Tibial nerve (tissue), 4 donors: ENCODE results near the gene NIPSNAP3A. TPM values are rescaled to one million over a fixed set of nuclear protein-coding genes. Genes with fewer than 3 reads are reported as not detected.
A peak's percentile ranks its signal among the peaks of the same experiment; 100 is the strongest.

Source experiments
- DNase-seq, 2 donors: peaks; one replicate each; pipeline ENCODE4 v3.0.0-alpha.2; 2019; ENCODE audit warnings: low spot score in 2 of 2
- H3K27ac ChIP-seq, 4 donors: fragments of 200-600 bp; sonication (generic) in 3 of 4; one replicate each; pipeline ENCODE4 v1.5.1; 2017 to 2019; ENCODE audit warnings: mild to moderate bottlenecking in 1 of 4
- H3K27me3 ChIP-seq, 2 donors: fragments of 200-600 bp; sonication (generic) in 1 of 2; one replicate each; pipeline versions ENCODE4 v1.5.1 to v1.6.0; 2017 to 2019
- H3K36me3 ChIP-seq, 3 donors: fragments of 200-600 bp; sonication (generic); one replicate each; pipeline ENCODE4 v1.5.1; 2018 to 2019
- H3K4me1 ChIP-seq, 4 donors: fragments of 200-600 bp; sonication (generic) in 3 of 4; one replicate each; pipeline ENCODE4 v1.5.1; 2017 to 2019
- H3K4me3 ChIP-seq, 4 donors: fragments of 200-600 bp; sonication (generic) in 3 of 4; one replicate each; pipeline ENCODE4 v1.5.1; 2017 to 2019; ENCODE audit warnings: mild to moderate bottlenecking in 1 of 4, moderate library complexity in 1 of 4
- H3K9me3 ChIP-seq, 4 donors: fragments of 200-600 bp; sonication (generic) in 3 of 4; one replicate each; pipeline ENCODE4 v1.5.1; 2017 to 2019
- EP300 ChIP-seq, 2 donors: sonication (generic); formaldehyde crosslinking; IDR thresholded peaks; one replicate each; pipeline ENCODE4 v1.6.1; 2017; ENCODE audit warnings: antibody characterized with exemption in 2 of 2, mild to moderate bottlenecking in 1 of 2
- POLR2A ChIP-seq, 2 donors: fragments of 450-650 bp; IDR thresholded peaks; one replicate each; pipeline ENCODE4 v1.6.1; 2017; ENCODE audit warnings: antibody characterized with exemption in 2 of 2, mild to moderate bottlenecking in 2 of 2, moderate library complexity in 2 of 2
- WGBS, 2 donors: methylation state at CpG; one replicate each; pipeline ENCODE4 v1.1.5; 2018; 5-methylcytosine and 5-hydroxymethylcytosine counted together
- total RNA-seq, 4 donors: library from RNA; depleted of rRNA; stranded (reverse); fragments of >200 nt; gene quantifications; one replicate each; pipeline ENCODE4 v1.1.0, GENCODE V29; 2016
- TF ChIP-seq, protein P1 (sequence below), 5 experiments: fragments of 200-600 bp in 3 of 5; fragments of 450-650 bp in 2 of 5; sonication (generic) in 3 of 5; IDR thresholded peaks; one replicate each; pipeline ENCODE4 v1.5.1; 2016 to 2019; ENCODE audit warnings: antibody characterized with exemption in 5 of 5, mild to moderate bottlenecking in 3 of 5, moderate library complexity in 2 of 5

The NIPSNAP3A gene
- total RNA-seq, 4 donors from 2014 or later, result 10.3 to 28.6 (median 16.6) TPM

GRCh38 chr9:104778802-104779201 is 31.3 kb downstream of the NIPSNAP3A start:
- no peaks in the 10 kb centered on the region for H3K27me3 ChIP-seq
- 92 to 93% methylated on average over 4 of the region's 4 CpGs for WGBS, 2 donors

GRCh38 chr9:104779334-104779733 is 31.9 kb downstream of the NIPSNAP3A start:
- H3K27ac ChIP-seq, result no peak overlapping the region
- H3K4me1 ChIP-seq, result peaks cover 0 to 11% (median 0%) of the 10 kb centered on the region in 4 donors
- peaks cover 0 to 35% (median 0%) of the 10 kb centered on the region in 3 donors for H3K36me3 ChIP-seq
- DNase-seq, result no peak
- H3K27me3 ChIP-seq, result no peaks in the 10 kb centered on the region
- no peak overlapping the region for H3K4me3 ChIP-seq
- H3K9me3 ChIP-seq, result no peaks in the 10 kb centered on the region
- no peak for TF ChIP-seq POLR2A (IDR thresholded peaks at IDR 0.05)
- TF ChIP-seq, protein P1, sequence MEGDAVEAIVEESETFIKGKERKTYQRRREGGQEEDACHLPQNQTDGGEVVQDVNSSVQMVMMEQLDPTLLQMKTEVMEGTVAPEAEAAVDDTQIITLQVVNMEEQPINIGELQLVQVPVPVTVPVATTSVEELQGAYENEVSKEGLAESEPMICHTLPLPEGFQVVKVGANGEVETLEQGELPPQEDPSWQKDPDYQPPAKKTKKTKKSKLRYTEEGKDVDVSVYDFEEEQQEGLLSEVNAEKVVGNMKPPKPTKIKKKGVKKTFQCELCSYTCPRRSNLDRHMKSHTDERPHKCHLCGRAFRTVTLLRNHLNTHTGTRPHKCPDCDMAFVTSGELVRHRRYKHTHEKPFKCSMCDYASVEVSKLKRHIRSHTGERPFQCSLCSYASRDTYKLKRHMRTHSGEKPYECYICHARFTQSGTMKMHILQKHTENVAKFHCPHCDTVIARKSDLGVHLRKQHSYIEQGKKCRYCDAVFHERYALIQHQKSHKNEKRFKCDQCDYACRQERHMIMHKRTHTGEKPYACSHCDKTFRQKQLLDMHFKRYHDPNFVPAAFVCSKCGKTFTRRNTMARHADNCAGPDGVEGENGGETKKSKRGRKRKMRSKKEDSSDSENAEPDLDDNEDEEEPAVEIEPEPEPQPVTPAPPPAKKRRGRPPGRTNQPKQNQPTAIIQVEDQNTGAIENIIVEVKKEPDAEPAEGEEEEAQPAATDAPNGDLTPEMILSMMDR (IDR thresholded peaks at IDR 0.05), result no peak
- TF ChIP-seq EP300 (IDR thresholded peaks at IDR 0.05), result no peak
- 94 to 97% methylated on average over 1 of the region's 1 CpG for WGBS, 2 donors

More at GRCh38 chr9:104778802-104779201, 31.3 kb downstream of the NIPSNAP3A start:
- Histone ChIP-seq H3K36me3 (peaks cover 0 to 29% (median 0%) of the 10 kb centered on the region in 3 donors), H3K9me3 (no peaks in the 10 kb centered on the region), H3K4me3 (no peak overlapping the region), H3K4me1 (peaks cover 0 to 11% (median 0%) of the 10 kb centered on the region in 4 donors), H3K27ac (no peak overlapping the region)
- TF ChIP-seq EP300 (IDR thresholded peaks at IDR 0.05) (no peak), POLR2A (IDR thresholded peaks at IDR 0.05) (no peak)
- TF ChIP-seq, protein P1 (IDR thresholded peaks at IDR 0.05), result no peak
- no peak for DNase-seq

DNA sequence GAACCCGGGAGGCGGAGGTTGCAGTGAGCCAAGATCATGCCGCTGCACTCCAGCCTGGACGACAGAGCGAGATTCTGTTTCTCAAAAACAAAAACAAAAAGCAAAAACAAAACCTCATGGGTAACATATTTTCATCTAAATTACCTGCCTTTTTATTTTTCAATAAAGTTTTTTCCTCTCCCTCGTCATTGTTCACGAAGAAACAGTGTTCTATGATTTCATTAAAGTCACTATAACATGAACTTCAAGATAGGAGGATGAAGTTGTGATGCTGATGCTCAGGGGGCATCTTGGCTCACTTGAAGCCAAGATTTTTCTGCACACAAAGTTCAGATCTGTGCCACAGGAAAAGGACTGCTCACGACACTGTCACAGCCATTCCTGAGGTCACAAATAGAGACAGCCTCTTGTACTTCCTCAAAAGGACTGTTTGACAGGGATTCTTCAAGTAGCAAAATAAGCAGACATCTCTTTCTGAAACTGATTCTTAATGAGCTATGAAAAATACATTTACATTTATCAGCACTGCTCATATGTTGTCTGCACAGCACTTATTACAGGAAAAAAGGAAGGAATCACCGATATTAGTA is 32.6 kb downstream of the NIPSNAP3A start:
- no peak overlapping the region for H3K4me3 ChIP-seq
- 86% methylated on average over 9 of the region's 9 CpGs for WGBS, 2 donors
- DNase-seq, result no peak
- H3K27me3 ChIP-seq, result no peaks in the 10 kb centered on the region
- H3K4me1 ChIP-seq, result peaks cover 0 to 11% (median 0%) of the 10 kb centered on the region in 4 donors
- peaks cover 0 to 42% (median 0%) of the 10 kb centered on the region in 3 donors for H3K36me3 ChIP-seq
- peak overlapping the region in 1 of 4 donors; percentile 9 for H3K27ac ChIP-seq
- H3K9me3 ChIP-seq, result no peaks in the 10 kb centered on the region
- TF ChIP-seq, protein P1 (IDR thresholded peaks at IDR 0.05), result no peak
- TF ChIP-seq POLR2A (IDR thresholded peaks at IDR 0.05), result no peak
- TF ChIP-seq EP300 (IDR thresholded peaks at IDR 0.05), result no peak

GRCh38 chr9:104780796-104781395 is 33.4 kb downstream of the NIPSNAP3A start:
- TF ChIP-seq, protein P1 (IDR thresholded peaks at IDR 0.05), result peak in 3 of 5 experiments; percentile 6 to 39 (median 30)
- no peak for TF ChIP-seq EP300 (IDR thresholded peaks at IDR 0.05)
- Histone ChIP-seq H3K4me3 (no peak overlapping the region), H3K27me3 (no peaks in the 10 kb centered on the region), H3K4me1 (peaks cover 0 to 11% (median 0%) of the 10 kb centered on the region in 4 donors), H3K9me3 (no peaks in the 10 kb centered on the region), H3K36me3 (peaks cover 0 to 50% (median 0%) of the 10 kb centered on the region in 3 donors), H3K27ac (peak overlapping the region in 1 of 4 donors; percentile 9)
- WGBS, 2 donors, result 86 to 93% methylated on average over 1 of the region's 1 CpG
- DNase-seq, result no peak

DNA sequence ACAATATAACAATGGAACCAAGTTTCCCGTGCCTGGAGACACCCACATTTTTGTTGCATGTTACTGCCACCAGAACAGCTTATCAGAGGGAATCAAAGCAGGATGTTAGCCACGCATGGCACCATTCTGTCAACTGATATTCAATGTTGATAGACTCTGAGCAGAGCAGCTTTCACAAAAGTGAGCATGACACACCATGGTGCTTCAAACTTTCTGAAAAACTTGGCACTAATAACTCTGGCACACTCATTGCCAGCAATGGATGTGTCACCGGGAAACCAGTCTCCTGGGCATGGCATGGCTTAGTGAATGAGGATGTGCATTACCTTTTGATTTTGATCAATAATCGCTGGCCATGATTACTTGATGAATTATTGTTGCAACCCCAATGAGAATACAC is 36.1 kb downstream of the NIPSNAP3A start:
- peaks cover 0 to 6% (median 0%) of the 10 kb centered on the region in 4 donors for H3K4me1 ChIP-seq
- H3K36me3 ChIP-seq, result peaks cover 2 to 76% (median 3%) of the 10 kb centered on the region in 3 donors
- no peak for DNase-seq
- 87 to 88% methylated on average over 4 of the region's 4 CpGs for WGBS, 2 donors
- TF ChIP-seq POLR2A (IDR thresholded peaks at IDR 0.05) (no peak), EP300 (IDR thresholded peaks at IDR 0.05) (no peak)
- TF ChIP-seq, protein P1 (IDR thresholded peaks at IDR 0.05), result no peak
- no peaks in the 10 kb centered on the region for H3K9me3 ChIP-seq
- H3K27ac ChIP-seq, result no peak overlapping the region
- no peaks in the 10 kb centered on the region for H3K27me3 ChIP-seq
- H3K4me3 ChIP-seq, result no peak overlapping the region
